Esophagus squamous epithelium (tissue), 5 donors: ENCODE results near the gene RUNX1. TPM values are rescaled to one million over a fixed set of nuclear protein-coding genes. Genes with fewer than 3 reads are reported as not detected.

ENCODE experiments used
- DNase-seq: peaks from one replicate; lab custom pipeline; 2025; lab: John Stamatoyannopoulos, UW
- H3K27ac ChIP-seq, 4 donors: fragments of 200-600 bp; sonication (generic); one replicate each; pipeline ENCODE4 v1.5.1; 2016 to 2019; ENCODE audit warnings: mild to moderate bottlenecking in 1 of 4
- H3K27me3 ChIP-seq, 4 donors: fragments of 200-600 bp; sonication (generic); 1 replicate in 3 of 4; 2 replicates in 1 of 4; pipeline versions ENCODE4 v1.5.1 to v1.6.0; 2017 to 2021; ENCODE audit warnings: antibody characterized with exemption in 1 of 4
- H3K36me3 ChIP-seq, 3 donors: fragments of 200-600 bp; sonication (generic); one replicate each; pipeline ENCODE4 v1.5.1; 2016 to 2019
- H3K4me1 ChIP-seq, 3 donors: fragments of 200-600 bp; sonication (generic); one replicate each; pipeline ENCODE4 v1.5.1; 2017 to 2019
- H3K4me3 ChIP-seq, 4 donors: fragments of 200-600 bp; sonication (generic); 1 replicate in 3 of 4; 2 replicates in 1 of 4; pipeline ENCODE4 v1.5.1; 2016 to 2019; ENCODE audit warnings: mild to moderate bottlenecking in 2 of 4, moderate library complexity in 1 of 4
- H3K9me3 ChIP-seq, 3 donors: fragments of 200-600 bp; sonication (generic); one replicate each; pipeline ENCODE4 v1.5.1; 2016 to 2019
- POLR2A ChIP-seq, 4 donors: fragments of 450-650 bp; IDR thresholded peaks; one replicate each; pipeline ENCODE4 v1.6.1; 2017; ENCODE audit warnings: antibody characterized with exemption in 4 of 4, mild to moderate bottlenecking in 4 of 4, moderate library complexity in 3 of 4
- WGBS, 2 donors: methylation state at CpG; one replicate each; pipeline ENCODE4 v1.1.5; 2018; 5-methylcytosine and 5-hydroxymethylcytosine counted together
- intact Hi-C: fragments of 100-400 bp; cut with DNase I; formaldehyde crosslinking; loops from one replicate; pipeline ENCODE4 v1.15.0; 2022
- total RNA-seq, 4 donors: library from RNA; depleted of rRNA; stranded (reverse); fragments of >200 nt; gene quantifications; one replicate each; pipeline ENCODE4 v1.1.0, GENCODE V29; 2016
- TF ChIP-seq, protein P1 (sequence below), 6 experiments: fragments of 450-650 bp in 4 of 6; fragments of 200-600 bp in 2 of 6; sonication (generic) in 2 of 6; IDR thresholded peaks; one replicate each; pipeline ENCODE4 v1.5.1; 2016 to 2019; ENCODE audit warnings: antibody characterized with exemption in 6 of 6, mild to moderate bottlenecking in 4 of 6, moderate library complexity in 4 of 6
- donor health status: DM: yes; HTN: yes; CAD: no.

The RUNX1 gene
- total RNA-seq, 4 donors from 2014 or later = 8.2 to 25.4 (median 18.3) TPM

DNA sequence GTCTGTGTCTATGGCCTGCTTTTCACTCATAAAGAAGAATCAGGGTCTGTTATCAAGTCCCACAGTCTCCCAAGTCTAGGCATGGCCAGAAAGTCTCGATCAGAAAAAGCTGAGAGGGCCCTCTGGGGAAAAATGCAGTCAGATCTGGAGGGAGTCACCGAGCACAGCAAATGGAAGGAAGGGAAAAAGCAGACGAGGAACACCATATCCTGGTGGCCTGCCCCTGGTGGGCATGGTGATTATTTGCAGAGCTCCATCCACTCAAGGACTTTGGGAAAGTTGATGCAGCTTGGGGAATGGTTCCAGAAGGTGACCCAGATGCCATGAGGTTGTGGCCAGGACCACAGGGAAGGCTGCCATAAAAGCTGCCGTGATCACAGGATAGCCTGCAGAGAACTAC is 191.2 kb downstream of the RUNX1 start:
- no peaks in the 10 kb centered on the region for H3K27me3 ChIP-seq
- peaks cover 7 to 92% (median 24%) of the 10 kb centered on the region in 3 donors for H3K36me3 ChIP-seq
- H3K9me3 ChIP-seq = no peaks in the 10 kb centered on the region
- no peak overlapping the region for H3K4me3 ChIP-seq
- H3K4me1 ChIP-seq = peaks cover 0 to 13% (median 0%) of the 10 kb centered on the region in 3 donors
- TF ChIP-seq, protein P1, sequence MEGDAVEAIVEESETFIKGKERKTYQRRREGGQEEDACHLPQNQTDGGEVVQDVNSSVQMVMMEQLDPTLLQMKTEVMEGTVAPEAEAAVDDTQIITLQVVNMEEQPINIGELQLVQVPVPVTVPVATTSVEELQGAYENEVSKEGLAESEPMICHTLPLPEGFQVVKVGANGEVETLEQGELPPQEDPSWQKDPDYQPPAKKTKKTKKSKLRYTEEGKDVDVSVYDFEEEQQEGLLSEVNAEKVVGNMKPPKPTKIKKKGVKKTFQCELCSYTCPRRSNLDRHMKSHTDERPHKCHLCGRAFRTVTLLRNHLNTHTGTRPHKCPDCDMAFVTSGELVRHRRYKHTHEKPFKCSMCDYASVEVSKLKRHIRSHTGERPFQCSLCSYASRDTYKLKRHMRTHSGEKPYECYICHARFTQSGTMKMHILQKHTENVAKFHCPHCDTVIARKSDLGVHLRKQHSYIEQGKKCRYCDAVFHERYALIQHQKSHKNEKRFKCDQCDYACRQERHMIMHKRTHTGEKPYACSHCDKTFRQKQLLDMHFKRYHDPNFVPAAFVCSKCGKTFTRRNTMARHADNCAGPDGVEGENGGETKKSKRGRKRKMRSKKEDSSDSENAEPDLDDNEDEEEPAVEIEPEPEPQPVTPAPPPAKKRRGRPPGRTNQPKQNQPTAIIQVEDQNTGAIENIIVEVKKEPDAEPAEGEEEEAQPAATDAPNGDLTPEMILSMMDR (IDR thresholded peaks at IDR 0.05) = no peak
- TF ChIP-seq POLR2A (IDR thresholded peaks at IDR 0.05) = no peak
- DNase-seq = no peak
- intact Hi-C loops = no loop called here
- WGBS, 2 donors = 84 to 95% methylated on average over 3 to 4 of the region's 4 CpGs
- no peak overlapping the region for H3K27ac ChIP-seq

DNA sequence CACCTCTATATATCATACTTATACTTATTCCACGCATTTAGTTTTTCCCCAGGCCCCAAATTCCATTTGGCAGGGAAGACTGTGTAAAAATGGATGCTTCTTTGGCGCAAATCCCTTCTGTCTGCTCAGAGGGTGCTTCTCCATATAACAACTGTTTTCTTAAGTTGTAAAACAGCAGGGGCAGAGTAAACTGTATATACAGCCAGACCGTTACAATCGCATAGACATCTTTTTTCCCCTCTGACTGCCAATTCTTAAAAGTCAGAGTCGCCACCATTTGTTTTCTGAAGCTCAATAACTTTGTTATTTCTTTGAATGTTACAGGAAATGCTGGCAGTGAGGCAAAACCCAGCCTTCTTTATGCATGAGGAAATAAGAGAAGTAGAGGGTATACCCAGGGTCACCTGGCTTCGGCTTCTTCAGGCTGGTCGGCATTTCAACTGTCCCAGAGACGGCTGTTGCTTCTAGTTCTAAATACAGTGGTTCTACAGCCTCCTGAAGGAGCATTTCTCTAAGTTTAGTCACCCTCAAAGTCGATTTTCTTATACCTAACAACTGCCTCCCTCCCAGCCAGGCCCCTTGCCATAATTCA is 191.9 kb downstream of the RUNX1 start:
- H3K4me1 ChIP-seq = peaks cover 0 to 20% (median 0%) of the 10 kb centered on the region in 3 donors
- no peak for DNase-seq
- no peaks in the 10 kb centered on the region for H3K9me3 ChIP-seq
- H3K27ac ChIP-seq = no peak overlapping the region
- H3K27me3 ChIP-seq = no peaks in the 10 kb centered on the region
- intact Hi-C loops = no loop called here
- WGBS, 2 donors = 72 to 77% methylated on average over 9 of the region's 9 CpGs
- H3K4me3 ChIP-seq = no peak overlapping the region
- TF ChIP-seq POLR2A (IDR thresholded peaks at IDR 0.05) = no peak
- TF ChIP-seq, protein P1 (IDR thresholded peaks at IDR 0.05) = no peak
- H3K36me3 ChIP-seq = peaks cover 7 to 89% (median 24%) of the 10 kb centered on the region in 3 donors

DNA sequence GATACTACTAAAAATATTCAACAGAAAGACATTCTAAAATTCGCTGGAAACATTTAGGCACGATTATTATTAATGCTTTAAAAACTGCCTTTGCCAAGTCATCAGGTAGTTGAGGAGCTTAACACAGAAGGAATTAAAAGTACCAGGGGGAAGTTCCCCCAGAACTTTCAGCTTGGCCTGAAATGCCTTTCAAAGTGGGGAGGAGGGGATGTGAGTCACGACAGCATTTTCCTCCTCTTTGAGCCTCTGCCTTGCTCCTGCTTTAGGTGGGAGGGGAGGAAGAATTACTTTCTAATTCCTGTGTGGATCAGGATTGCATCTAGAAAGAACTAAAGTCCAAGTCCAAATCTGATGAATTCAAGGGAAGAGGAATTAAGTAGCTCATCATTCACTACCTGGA is 196.7 kb downstream of the RUNX1 start:
- 23 to 59% methylated on average over 3 of the region's 3 CpGs for WGBS, 2 donors
- no peak overlapping the region for H3K4me3 ChIP-seq
- H3K9me3 ChIP-seq = no peaks in the 10 kb centered on the region
- intact Hi-C loops = no loop called here
- TF ChIP-seq, protein P1 (IDR thresholded peaks at IDR 0.05) = no peak
- no peak for TF ChIP-seq POLR2A (IDR thresholded peaks at IDR 0.05)
- H3K27me3 ChIP-seq = no peaks in the 10 kb centered on the region
- H3K36me3 ChIP-seq = peaks cover 0 to 87% (median 10%) of the 10 kb centered on the region in 3 donors
- peak overlapping the region in 1 of 4 donors; percentile 9 for H3K27ac ChIP-seq
- peaks cover 0 to 22% (median 0%) of the 10 kb centered on the region in 3 donors for H3K4me1 ChIP-seq
- no peak for DNase-seq

DNA sequence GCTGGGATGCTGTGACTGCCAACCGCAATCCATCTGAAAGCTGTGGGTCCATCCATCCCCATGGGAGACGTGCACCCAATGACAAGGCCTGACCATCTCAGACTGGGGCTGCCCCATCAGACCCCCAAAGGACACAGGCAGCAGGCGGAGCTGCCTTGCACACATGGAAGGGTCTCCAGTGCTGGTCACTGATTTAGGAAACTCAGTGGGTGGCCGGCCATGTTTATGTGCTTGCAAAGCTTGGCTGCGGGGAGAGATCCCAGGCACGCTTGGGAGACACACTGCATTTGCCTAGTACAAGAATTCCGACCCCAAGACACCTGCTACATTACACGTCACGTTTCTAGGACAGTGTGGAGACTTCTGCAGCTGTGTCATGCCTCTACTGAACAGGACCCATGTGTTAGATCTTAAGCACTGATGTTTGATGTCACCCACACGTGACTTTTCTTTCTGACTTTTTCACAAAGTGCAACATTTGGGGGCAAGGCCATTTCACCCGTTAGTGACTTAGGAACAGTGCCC is 198.9 kb downstream of the RUNX1 start:
- no peaks in the 10 kb centered on the region for H3K9me3 ChIP-seq
- peaks cover 15 to 44% (median 16%) of the 10 kb centered on the region in 3 donors for H3K4me1 ChIP-seq
- H3K4me3 ChIP-seq = no peak overlapping the region
- TF ChIP-seq POLR2A (IDR thresholded peaks at IDR 0.05) = no peak
- TF ChIP-seq, protein P1 (IDR thresholded peaks at IDR 0.05) = no peak
- no peak overlapping the region for H3K27ac ChIP-seq
- peaks cover 0 to 64% (median 2%) of the 10 kb centered on the region in 3 donors for H3K36me3 ChIP-seq
- WGBS, 2 donors = 83 to 85% methylated on average over 7 to 11 of the region's 11 CpGs
- H3K27me3 ChIP-seq = no peaks in the 10 kb centered on the region
- intact Hi-C loops = no loop called here
- DNase-seq = no peak

DNA sequence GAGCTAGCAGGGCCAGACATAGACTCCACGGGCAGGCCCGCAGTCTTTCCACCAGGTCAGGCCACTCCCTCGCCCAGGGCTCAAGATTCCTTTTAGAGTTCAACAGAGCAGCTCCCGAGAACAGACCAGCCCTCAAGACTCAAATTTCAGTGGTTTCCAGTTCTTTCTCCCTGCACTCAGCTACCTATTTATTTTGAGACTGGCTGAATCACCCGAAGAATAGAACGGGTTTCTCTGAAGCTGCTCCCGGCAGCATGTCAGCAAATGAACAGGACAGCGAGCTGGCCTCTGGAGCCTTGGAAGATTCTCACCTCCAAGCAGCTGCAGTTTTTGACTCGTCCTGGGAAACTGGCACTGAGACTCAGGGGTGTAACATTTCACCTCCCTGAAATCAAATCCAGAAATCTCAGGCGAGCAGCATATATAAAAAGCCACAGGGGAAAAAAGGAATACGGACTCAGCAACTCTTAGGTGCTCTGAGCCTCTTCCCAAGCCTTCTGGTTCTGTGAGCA is 202.4 kb downstream of the RUNX1 start:
- Histone ChIP-seq H3K9me3 (no peaks in the 10 kb centered on the region), H3K4me3 (no peak overlapping the region), H3K36me3 (peaks cover 0 to 44% (median 0%) of the 10 kb centered on the region in 3 donors), H3K4me1 (peaks cover 26 to 52% (median 34%) of the 10 kb centered on the region in 3 donors), H3K27ac (peak overlapping the region; percentile 61 to 77 (median 73)), H3K27me3 (no peaks in the 10 kb centered on the region)
- DNase-seq = no peak
- intact Hi-C loops = no loop called here
- 12 to 44% methylated on average over 7 to 10 of the region's 11 CpGs for WGBS, 2 donors
- no peak for TF ChIP-seq POLR2A (IDR thresholded peaks at IDR 0.05)
- TF ChIP-seq, protein P1 (IDR thresholded peaks at IDR 0.05) = no peak
